GM18499 (cell line): ENCODE measurements around the gene DOCK3.
"Not testable (repeated sequence)": the region's sequence is repeated elsewhere in the genome, so short reads cannot be mapped to it uniquely, and the experiment has no call there.

Source experiments
- ATAC-seq: cut with Tn5 transposase; IDR thresholded peaks from one replicate; pipeline ENCODE4 v1.9.1; 2021; ENCODE audit warnings: moderate number of reproducible peaks; ENCODE audit not compliant: insufficient read depth, unreplicated experiment

Gene DOCK3

GRCh38 chr3:50673931-50674330 is 796 bp upstream of the DOCK3 start:
- no peak for ATAC-seq

GRCh38 chr3:50675179-50676030 is 678 bp downstream of the DOCK3 start:
- ATAC-seq, result no peak

DNA sequence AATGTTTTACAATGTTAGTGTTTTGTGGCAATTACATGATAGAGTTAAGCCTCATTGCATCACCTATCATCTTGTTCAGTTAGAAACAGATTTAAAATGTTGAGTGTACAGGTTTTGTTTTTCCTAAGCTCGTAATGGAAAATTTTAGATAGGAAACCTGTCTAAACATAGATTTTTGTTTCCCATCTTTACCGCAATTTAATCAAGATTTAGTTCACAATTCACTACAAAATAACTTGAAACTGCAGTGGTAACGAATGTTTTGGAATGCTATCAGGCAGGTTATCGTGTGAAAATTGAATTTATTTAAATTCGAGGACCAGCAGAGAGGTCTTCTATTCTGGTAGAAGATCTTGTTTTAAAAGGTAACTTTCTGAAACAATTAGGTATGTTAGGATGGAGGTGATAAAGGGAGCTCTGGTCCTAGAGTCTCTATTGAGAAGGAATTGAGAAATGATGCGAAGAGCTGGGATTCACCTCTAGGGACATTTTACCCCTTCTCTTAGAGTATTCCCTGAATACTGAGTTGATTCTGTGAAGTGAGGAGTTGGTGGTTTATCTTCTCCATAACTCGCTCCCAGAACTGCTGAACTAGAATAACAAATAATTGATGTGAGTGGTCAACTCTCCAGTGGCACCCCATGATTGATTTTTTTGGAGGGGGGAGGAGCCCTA is 1.4 kb downstream of the DOCK3 start:
- ATAC-seq, result no peak

- no peak for ATAC-seq
These were observed 12.5 kb downstream of the DOCK3 start for GRCh38 chr3:50687127-50687751.

- ATAC-seq, result no peak
These were observed 13.2 kb downstream of the DOCK3 start for GRCh38 chr3:50687916-50688315.

- ATAC-seq, result not testable (repeated sequence)
These were observed 13.9 kb downstream of the DOCK3 start for GRCh38 chr3:50688602-50689001.

- ATAC-seq, result no peak
These were observed 14.8 kb downstream of the DOCK3 start for GRCh38 chr3:50689558-50689957.

GRCh38 chr3:50695031-50695430 is 20.3 kb downstream of the DOCK3 start:
- ATAC-seq, result no peak

DNA sequence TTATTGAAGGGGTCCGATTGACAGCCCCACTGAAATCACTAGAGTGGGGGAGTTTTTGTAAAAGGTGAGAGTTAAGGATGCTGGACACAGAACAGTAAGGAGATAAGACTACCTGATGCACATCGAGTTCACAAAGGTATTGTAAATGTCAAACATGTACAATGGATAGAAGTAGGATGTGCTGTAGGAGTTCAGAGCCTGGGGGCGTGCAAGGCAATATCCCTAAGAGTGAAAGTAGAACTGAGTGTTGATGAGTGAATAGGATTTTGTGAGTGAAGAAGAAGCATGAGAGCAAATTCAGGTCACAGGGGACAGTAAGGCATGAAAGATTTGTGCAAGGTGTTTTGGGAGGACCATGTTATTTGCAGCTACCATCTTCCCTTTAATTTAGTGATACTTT is 21.5 kb downstream of the DOCK3 start:
- no peak for ATAC-seq

GRCh38 chr3:50698269-50698668 is 23.5 kb downstream of the DOCK3 start:
- no peak for ATAC-seq

DNA sequence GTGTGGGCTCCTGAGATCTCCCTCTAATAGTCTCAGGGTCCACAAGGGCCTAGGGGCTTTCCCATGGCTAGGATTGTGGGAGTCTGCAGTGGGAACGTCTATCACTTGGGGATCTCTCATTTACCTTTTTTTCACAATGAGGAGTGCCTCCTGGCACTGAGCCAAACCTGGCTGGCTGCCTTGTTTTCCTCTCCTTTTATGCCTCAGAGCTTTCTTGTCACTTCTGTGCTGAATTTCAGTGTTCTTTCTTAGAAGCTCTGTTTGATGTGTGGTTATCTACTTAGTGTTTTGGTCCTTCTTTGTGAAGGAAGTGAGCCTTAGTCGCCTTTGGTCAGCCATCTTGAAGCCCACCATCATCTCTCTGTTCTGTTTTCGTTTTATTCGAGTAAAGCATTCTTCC is 33.9 kb downstream of the DOCK3 start:
- ATAC-seq, result no peak

DNA sequence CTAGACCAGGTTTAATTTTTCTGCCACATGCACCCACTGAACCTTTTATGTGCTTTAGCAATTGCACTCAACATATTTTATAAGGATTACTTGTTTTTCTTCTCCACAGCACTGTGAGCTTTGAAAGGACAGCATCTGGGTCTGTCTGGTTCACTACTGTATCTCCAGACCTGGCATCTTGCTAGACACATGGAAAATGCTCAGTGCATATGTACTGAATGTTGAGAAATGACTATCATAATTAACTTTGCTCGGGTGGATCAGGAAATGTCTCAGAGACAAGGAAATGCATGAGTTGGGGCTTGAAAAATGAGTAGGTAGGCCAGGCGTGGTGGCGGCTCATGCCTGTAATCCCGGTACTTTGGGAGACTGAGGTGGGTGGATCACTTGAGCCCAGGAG is 40.2 kb downstream of the DOCK3 start:
- ATAC-seq, result no peak

- ATAC-seq, result no peak
These were observed 50.1 kb downstream of the DOCK3 start for GRCh38 chr3:50724831-50725230.

DNA sequence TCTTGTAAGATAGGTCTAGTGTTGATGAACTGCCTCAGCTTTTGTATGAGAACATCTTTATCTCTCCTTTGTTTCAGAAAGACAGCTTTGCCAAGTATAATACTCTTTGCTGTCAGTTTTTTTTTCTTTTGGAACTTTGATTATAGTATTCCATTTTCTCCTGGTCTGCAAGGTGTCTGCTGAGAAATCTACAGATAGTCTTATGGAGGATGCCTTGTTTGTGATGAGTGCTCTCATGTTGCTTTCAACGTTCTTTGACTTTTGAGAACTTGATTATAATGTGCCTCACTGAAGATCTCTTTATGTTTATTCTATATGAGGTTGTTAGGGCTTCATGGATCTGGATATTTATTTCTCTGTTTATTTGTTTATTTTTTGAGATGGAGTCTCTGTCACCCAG is 60.3 kb downstream of the DOCK3 start:
- no peak for ATAC-seq

- ATAC-seq, result no peak
These were observed 62.6 kb downstream of the DOCK3 start for GRCh38 chr3:50737193-50737905.

- no peak for ATAC-seq
These were observed 63.3 kb downstream of the DOCK3 start for GRCh38 chr3:50737906-50738598.

GRCh38 chr3:50743643-50744042 is 68.9 kb downstream of the DOCK3 start:
- ATAC-seq, result no peak

GRCh38 chr3:50749822-50750221 is 75.1 kb downstream of the DOCK3 start:
- no peak for ATAC-seq

- ATAC-seq, result no peak
These were observed 84.3 kb downstream of the DOCK3 start for GRCh38 chr3:50759015-50759414.

DNA sequence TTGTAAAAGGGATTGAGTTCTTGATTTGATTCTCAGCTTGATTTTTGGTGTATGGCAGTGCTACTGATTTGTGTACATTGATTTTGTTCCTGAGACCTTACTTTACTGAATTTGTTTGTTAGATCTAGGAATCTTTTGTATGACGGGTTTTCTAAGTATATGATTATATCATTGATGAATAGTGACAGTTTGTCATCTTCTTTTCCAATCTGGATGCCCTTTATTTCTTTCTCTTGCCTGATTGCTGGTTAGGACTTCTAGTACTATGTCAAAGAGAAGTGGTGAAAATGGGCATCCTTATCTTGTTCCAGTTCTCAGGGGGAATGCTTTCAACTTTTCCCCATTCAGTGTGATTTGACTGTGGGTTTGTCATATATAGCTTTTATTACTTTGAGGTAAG is 103.0 kb downstream of the DOCK3 start:
- ATAC-seq, result no peak
